ENCODE data around the gene ILRUN. TPM values are rescaled to one million over a fixed set of nuclear protein-coding genes. Genes with fewer than 3 reads are reported as not detected.

The ILRUN gene
- total and polyA plus RNA-seq, 9 of the 15 experiments (the other 6 are each of a cell fraction or from before 2014, with no cell fraction given): 24.9 to 78.9 (median 53.4) TPM

DNA sequence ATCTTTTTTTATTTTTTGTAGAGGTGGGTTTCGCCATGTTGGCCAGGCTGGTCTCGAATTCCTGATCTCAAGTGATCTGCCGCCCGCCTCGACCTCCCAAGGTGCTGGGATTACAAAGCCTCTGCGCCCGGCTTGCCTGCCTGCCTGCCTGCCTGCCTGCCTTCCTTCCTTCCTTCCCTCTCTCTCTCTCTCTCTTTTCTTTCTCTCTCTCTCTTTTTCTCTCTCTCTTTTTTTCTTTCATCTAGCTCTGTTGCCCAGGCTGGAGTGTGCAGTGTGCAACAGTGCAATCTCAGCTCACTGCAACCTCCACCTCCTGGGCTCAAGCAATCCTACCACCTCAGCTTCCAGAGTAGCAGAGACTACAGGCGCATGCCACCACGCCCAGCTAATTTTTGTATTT lies 4.6 kb upstream of the ILRUN start (continued):
- TF ChIP-seq MCM7 (IDR thresholded peaks at IDR 0.05) (peak in 1 of 2 experiments; percentile 68; a peak in 1 of 4 replicates), BCL6 (CRISPR knock-in tag; IDR thresholded peaks at IDR 0.05) (no peak), IFI16 (CRISPR knock-in tag; IDR thresholded peaks at IDR 0.05) (no peak), LCOR (CRISPR knock-in tag; IDR thresholded peaks at IDR 0.05) (no peak)
- TF ChIP-seq, protein P1, sequence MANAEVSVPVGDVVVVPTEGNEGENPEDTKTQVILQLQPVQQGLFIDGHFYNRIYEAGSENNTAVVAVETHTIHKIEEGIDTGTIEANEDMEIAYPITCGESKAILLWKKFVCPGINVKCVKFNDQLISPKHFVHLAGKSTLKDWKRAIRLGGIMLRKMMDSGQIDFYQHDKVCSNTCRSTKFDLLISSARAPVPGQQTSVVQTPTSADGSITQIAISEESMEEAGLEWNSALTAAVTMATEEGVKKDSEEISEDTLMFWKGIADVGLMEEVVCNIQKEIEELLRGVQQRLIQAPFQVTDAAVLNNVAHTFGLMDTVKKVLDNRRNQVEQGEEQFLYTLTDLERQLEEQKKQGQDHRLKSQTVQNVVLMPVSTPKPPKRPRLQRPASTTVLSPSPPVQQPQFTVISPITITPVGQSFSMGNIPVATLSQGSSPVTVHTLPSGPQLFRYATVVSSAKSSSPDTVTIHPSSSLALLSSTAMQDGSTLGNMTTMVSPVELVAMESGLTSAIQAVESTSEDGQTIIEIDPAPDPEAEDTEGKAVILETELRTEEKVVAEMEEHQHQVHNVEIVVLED (CRISPR knock-in tag; IDR thresholded peaks at IDR 0.05): no peak
- TF ChIP-seq, protein P2, sequence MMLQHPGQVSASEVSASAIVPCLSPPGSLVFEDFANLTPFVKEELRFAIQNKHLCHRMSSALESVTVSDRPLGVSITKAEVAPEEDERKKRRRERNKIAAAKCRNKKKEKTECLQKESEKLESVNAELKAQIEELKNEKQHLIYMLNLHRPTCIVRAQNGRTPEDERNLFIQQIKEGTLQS (IDR thresholded peaks at IDR 0.05): no peak
- TF ChIP-seq, protein P2 (CRISPR knock-in tag; conservative IDR thresholded peaks at IDR 0.05): no peak

DNA sequence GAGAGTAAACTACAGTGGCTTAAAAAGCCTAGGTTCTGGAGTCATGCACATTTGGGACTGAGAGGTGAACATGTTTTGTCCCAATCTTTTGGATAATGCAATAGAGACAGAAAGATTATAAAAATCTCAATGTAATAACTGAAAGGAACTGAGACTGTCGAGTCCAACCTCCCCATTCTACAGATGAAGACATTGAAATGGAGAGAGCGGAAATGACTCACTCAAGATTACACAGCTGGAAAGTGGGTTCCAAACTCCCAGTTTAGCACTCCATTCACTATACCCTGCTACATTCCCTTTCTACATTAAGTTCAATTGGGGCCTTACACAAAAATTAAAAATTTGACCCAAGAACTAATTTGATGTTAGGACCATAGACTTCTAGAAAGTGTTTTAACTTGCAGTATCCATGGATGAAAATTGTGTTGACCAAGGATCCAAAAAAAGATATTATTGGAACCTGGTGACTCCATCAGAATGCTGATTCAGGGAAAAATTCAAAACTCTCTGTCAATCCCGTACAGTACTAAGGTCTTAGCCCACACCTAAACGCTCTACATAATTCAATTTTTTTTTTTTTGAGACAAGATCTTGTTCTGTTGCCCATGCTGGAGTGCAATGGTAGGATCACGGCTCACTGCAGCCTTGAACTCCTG lies 1.5 kb upstream of the ILRUN start:
- no peaks in the 10 kb centered on the region for H4K20me1 ChIP-seq (replicated peaks; ENCODE audit: control insufficient read depth, insufficient read depth, low read length)
- H3K27me3 ChIP-seq (ENCODE audit: control insufficient read depth in 2 of 2, insufficient read depth in 2 of 2, low read length in 2 of 2): no peaks in the 10 kb centered on the region
- FAIRE-seq: peak; percentile 77
- intact Hi-C loops (cut with micrococcal nuclease): loop anchor here (2.0 to 5.0 kb wide), 3 partner anchors 59 to 94 kb away; partner anchors contain the start of genes BLTP3A and SNRPC
- H3K9ac ChIP-seq (ENCODE audit: insufficient read depth in 1 of 2, low read depth in 2 of 2, low read length in 2 of 2): peak overlapping the region; percentile 49 to 78; a peak in 3 of 4 replicates
- no peaks in the 10 kb centered on the region for H3K9me3 ChIP-seq (replicated peaks; ENCODE audit: control insufficient read depth, insufficient read depth, low read depth, low read length)
- WGBS (ENCODE audit: insufficient coverage, low coverage, missing lambda C conversion rate): 21% methylated on average over 5 of the region's 5 CpGs
- H3K27ac ChIP-seq (ENCODE audit: extremely low read depth, low read depth, low read length): peak overlapping the region; percentile 83
- ChIA-PET POLR2A (no interaction called here), CTCF (ENCODE audit: low intra/inter-chr PET ratio) (no interaction called here)
- H3K4me1 ChIP-seq (replicated peaks in 1 of 2; ENCODE audit: control insufficient read depth in 2 of 2, insufficient read depth in 2 of 2, low read length in 2 of 2): peaks cover 17 to 22% of the 10 kb centered on the region in 2 experiments; a peak in 4 of 5 replicates
- peaks cover 9% of the 10 kb centered on the region; the same call in 1 of the 3 replicates for H3K36me3 ChIP-seq (ENCODE audit: control insufficient read depth, insufficient read depth, low read length)
- DNase-seq (ENCODE audit: extremely low read depth in 1 of 4, low spot score in 3 of 4): peak in 2 of 4 experiments; percentile 35 to 76
- H3K9me1 ChIP-seq (ENCODE audit: control insufficient read depth, insufficient read depth, low read length): no peaks in the 10 kb centered on the region
- ATAC-seq: peak; percentile 19; the same call in 2 of the 3 replicates
- in situ Hi-C loops (cut with MboI): no loop called here
- H2AFZ ChIP-seq (ENCODE audit: low read depth, low read length): peak overlapping the region; percentile 83
- peaks cover 39% of the 10 kb centered on the region for H3K79me2 ChIP-seq (ENCODE audit: control insufficient read depth, insufficient read depth, low read length)
- H3K4me2 ChIP-seq (ENCODE audit: insufficient read depth, low read length): peak overlapping the region; percentile 94
- H3K4me3 ChIP-seq: peak overlapping the region; percentile 47
- no TSS peak for BruUV-seq (replicated peaks)
- 0 out of 3 replicates have a peak, but pooled peaks of 1 of the 2 experiments have one; percentile 73 for TF ChIP-seq CBX3 (IDR thresholded peaks at IDR 0.05; ENCODE audit: borderline replicate concordance in 1 of 2, low read length in 2 of 2)
- TF ChIP-seq, protein P3, sequence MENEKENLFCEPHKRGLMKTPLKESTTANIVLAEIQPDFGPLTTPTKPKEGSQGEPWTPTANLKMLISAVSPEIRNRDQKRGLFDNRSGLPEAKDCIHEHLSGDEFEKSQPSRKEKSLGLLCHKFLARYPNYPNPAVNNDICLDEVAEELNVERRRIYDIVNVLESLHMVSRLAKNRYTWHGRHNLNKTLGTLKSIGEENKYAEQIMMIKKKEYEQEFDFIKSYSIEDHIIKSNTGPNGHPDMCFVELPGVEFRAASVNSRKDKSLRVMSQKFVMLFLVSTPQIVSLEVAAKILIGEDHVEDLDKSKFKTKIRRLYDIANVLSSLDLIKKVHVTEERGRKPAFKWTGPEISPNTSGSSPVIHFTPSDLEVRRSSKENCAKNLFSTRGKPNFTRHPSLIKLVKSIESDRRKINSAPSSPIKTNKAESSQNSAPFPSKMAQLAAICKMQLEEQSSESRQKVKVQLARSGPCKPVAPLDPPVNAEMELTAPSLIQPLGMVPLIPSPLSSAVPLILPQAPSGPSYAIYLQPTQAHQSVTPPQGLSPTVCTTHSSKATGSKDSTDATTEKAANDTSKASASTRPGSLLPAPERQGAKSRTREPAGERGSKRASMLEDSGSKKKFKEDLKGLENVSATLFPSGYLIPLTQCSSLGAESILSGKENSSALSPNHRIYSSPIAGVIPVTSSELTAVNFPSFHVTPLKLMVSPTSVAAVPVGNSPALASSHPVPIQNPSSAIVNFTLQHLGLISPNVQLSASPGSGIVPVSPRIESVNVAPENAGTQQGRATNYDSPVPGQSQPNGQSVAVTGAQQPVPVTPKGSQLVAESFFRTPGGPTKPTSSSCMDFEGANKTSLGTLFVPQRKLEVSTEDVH (IDR thresholded peaks at IDR 0.05; ENCODE audit: low read depth, partially characterized antibody): no peak
- no peak for TF ChIP-seq SP2 (IDR thresholded peaks at IDR 0.05; ENCODE audit: extremely low read depth, low read depth, low read length, poor library complexity, severe bottlenecking)
- no peak for TF ChIP-seq PHF20 (IDR thresholded peaks at IDR 0.05; ENCODE audit: partially characterized antibody)
- no peak for TF ChIP-seq ZNF263 (CRISPR knock-in tag; IDR thresholded peaks at IDR 0.05; ENCODE audit: borderline replicate concordance)
- no peak for TF ChIP-seq ZNF408 (CRISPR knock-in tag; IDR thresholded peaks at IDR 0.05; ENCODE audit: low read depth)
- no peak for TF ChIP-seq TEAD2 (tag; IDR thresholded peaks at IDR 0.05)
- TF ChIP-seq TGIF2 (CRISPR knock-in tag; IDR thresholded peaks at IDR 0.05): no peak
- no peak for TF ChIP-seq BRF1 (IDR thresholded peaks at IDR 0.05; ENCODE audit: borderline replicate concordance, extremely low read depth, insufficient read length)

Measured in K562 (cell line).